ENCODE measurements around the gene ASTL. TPM values are rescaled to one million over a fixed set of nuclear protein-coding genes. Genes with fewer than 3 reads are reported as not detected.

ASTL gene
- total RNA-seq, 1 experiment from 2014 or later: not detected

DNA sequence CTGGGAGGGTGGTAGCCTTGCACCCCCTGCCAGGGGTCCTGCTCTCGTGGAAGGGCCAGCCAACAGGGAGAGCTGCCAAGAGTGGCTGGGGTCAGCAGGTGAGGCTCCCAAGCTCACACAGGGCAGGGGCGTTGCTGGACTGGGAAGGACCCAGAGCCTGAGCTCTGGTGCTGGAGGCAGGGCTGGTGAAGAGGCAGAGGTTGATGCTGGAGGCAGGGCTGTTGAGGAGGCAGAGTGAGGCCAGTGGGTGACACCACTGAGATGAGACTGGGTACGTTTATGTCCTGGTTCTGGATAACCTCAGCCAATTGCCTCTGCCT, 29.0 kb downstream of the ASTL start:
- Histone ChIP-seq H4K20me1 (ENCODE audit: low read length) (no peaks in the 10 kb centered on the region), H3F3A (ENCODE audit: low read length, unreplicated experiment) (no peaks in the 10 kb centered on the region), H3K27ac (ENCODE audit: low read length) (no peak overlapping the region), H3K36me3 (ENCODE audit: low read depth, low read length) (no peaks in the 10 kb centered on the region), H3K9ac (ENCODE audit: low read length) (no peak overlapping the region), H3K79me2 (ENCODE audit: low read length) (no peaks in the 10 kb centered on the region), H3K9me2 (replicated peaks; ENCODE audit: low read length) (no peaks in the 10 kb centered on the region), H2AFZ (ENCODE audit: low read length) (no peak overlapping the region), H3K4me3 (ENCODE audit: low read length) (no peak overlapping the region), H3K4me1 (ENCODE audit: insufficient read depth, low read length) (no peaks in the 10 kb centered on the region), H3K9me3 (ENCODE audit: low read length) (no peaks in the 10 kb centered on the region), H3K27me3 (ENCODE audit: low read length) (no peaks in the 10 kb centered on the region), H3K4me2 (ENCODE audit: low read length) (no peak overlapping the region)
- ChIA-PET CTCF (no interaction called here), POLR2A (ENCODE audit: unreplicated experiment) (no interaction called here)
- no TSS peak for BruUV-seq (replicated peaks)
- intact Hi-C loops (cut with micrococcal nuclease): no loop called here
- TF ChIP-seq, protein P1, sequence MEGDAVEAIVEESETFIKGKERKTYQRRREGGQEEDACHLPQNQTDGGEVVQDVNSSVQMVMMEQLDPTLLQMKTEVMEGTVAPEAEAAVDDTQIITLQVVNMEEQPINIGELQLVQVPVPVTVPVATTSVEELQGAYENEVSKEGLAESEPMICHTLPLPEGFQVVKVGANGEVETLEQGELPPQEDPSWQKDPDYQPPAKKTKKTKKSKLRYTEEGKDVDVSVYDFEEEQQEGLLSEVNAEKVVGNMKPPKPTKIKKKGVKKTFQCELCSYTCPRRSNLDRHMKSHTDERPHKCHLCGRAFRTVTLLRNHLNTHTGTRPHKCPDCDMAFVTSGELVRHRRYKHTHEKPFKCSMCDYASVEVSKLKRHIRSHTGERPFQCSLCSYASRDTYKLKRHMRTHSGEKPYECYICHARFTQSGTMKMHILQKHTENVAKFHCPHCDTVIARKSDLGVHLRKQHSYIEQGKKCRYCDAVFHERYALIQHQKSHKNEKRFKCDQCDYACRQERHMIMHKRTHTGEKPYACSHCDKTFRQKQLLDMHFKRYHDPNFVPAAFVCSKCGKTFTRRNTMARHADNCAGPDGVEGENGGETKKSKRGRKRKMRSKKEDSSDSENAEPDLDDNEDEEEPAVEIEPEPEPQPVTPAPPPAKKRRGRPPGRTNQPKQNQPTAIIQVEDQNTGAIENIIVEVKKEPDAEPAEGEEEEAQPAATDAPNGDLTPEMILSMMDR (conservative IDR thresholded peaks at IDR 0.05; ENCODE audit: low read depth, low read length): no peak
- TF ChIP-seq EZH2 (IDR thresholded peaks at IDR 0.05; ENCODE audit: low read length, unreplicated experiment): no peak
- TF ChIP-seq EZH2phosphoT487 (IDR thresholded peaks at IDR 0.05; ENCODE audit: borderline replicate concordance, low read length): no peak
- ATAC-seq: no peak
- DNase-seq: no peak

DNA sequence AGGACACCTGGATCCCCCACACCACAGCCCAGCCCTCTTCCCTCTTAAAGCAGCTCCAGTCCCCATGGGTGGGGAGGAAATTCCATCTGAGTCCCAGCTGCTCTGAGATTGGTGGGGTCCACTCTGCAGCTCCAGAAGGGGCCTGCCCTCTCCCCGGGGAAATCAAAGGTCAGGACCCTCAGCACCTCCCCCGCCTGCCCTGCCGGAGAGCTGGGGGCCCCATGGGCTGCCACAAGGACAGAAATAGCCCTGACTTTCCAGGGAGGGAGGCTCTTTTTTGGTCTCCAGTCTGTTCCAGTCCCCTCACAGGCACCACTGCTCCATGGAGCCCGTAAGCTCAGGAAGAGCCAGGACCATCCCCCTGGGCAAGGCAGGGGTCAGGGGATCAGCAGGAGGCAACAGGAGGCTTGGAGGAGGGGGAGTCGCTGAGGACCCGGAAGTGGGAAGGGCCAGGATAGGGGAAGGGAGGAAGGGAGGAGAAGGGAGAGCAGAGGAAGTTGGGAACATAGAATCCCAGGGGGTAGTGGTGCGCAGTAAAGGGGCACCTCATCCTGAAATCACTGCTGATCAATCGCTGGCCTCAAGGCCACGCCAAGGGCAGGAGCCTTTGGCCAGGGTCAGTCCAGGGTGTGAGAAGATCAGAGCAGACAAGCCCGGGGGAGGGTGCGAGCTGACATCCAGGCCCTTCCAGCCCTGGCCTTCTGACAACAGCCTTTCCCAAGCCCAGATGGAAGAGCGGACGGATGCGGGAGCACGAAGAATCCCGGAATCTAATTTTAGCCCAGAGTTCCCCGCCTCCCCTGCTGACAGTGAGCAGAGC, 29.6 kb downstream of the ASTL start:
- Histone ChIP-seq H3K9me2 (replicated peaks; ENCODE audit: low read length) (no peaks in the 10 kb centered on the region), H3K27me3 (ENCODE audit: low read length) (no peaks in the 10 kb centered on the region), H4K20me1 (ENCODE audit: low read length) (no peaks in the 10 kb centered on the region), H3K4me2 (ENCODE audit: low read length) (no peak overlapping the region), H3K79me2 (ENCODE audit: low read length) (no peaks in the 10 kb centered on the region), H3F3A (ENCODE audit: low read length, unreplicated experiment) (no peaks in the 10 kb centered on the region), H3K27ac (ENCODE audit: low read length) (no peak overlapping the region), H3K9me3 (ENCODE audit: low read length) (no peaks in the 10 kb centered on the region), H2AFZ (ENCODE audit: low read length) (no peak overlapping the region), H3K4me1 (ENCODE audit: insufficient read depth, low read length) (no peaks in the 10 kb centered on the region), H3K9ac (ENCODE audit: low read length) (no peak overlapping the region), H3K4me3 (ENCODE audit: low read length) (no peak overlapping the region), H3K36me3 (ENCODE audit: low read depth, low read length) (no peaks in the 10 kb centered on the region)
- DNase-seq (no peak), ATAC-seq (no peak)
- TF ChIP-seq EZH2phosphoT487 (IDR thresholded peaks at IDR 0.05; ENCODE audit: borderline replicate concordance, low read length): no peak
- TF ChIP-seq EZH2 (IDR thresholded peaks at IDR 0.05; ENCODE audit: low read length, unreplicated experiment): no peak
- TF ChIP-seq, protein P1 (conservative IDR thresholded peaks at IDR 0.05; ENCODE audit: low read depth, low read length): no peak
- CTCF ChIA-PET: no interaction called here
- BruUV-seq (replicated peaks): no TSS peak
- POLR2A ChIA-PET (ENCODE audit: unreplicated experiment): no interaction called here
- intact Hi-C loops (cut with micrococcal nuclease): no loop called here

DNA sequence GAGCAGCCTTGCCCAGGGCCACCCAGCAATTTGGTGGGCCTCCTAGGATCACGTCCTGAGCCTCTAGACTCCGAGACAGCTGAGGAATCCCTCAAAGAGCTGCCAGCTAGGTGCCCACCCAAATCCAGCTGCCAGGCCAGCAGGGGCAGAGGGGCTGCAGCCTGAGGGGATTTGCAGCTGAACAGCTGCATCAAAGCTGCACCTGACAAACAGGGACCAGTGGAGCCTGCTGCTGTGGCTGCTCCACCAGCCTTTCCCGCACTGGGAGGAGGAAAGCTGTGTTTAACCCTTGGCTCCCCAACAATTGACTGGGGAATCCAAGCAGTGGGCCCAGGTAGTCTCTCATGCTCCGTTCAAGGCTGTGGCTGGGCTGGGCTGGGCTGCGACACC, 30.2 kb downstream of the ASTL start:
- intact Hi-C loops (cut with micrococcal nuclease): no loop called here
- BruUV-seq (replicated peaks): no TSS peak

More for the DNA sequence above, 30.2 kb downstream of the ASTL start:
- H3K4me2 ChIP-seq (ENCODE audit: low read length): no peak overlapping the region
- ChIA-PET CTCF (no interaction called here), POLR2A (ENCODE audit: unreplicated experiment) (no interaction called here)
- H3K9me3 ChIP-seq (ENCODE audit: low read length): no peaks in the 10 kb centered on the region
- H3K4me1 ChIP-seq (ENCODE audit: insufficient read depth, low read length): no peaks in the 10 kb centered on the region
- no peaks in the 10 kb centered on the region for H3K27me3 ChIP-seq (ENCODE audit: low read length)
- no peak for ATAC-seq
- no peaks in the 10 kb centered on the region for H3K79me2 ChIP-seq (ENCODE audit: low read length)
- H3K9me2 ChIP-seq (replicated peaks; ENCODE audit: low read length): no peaks in the 10 kb centered on the region
- no peak overlapping the region for H3K27ac ChIP-seq (ENCODE audit: low read length)
- no peak overlapping the region for H2AFZ ChIP-seq (ENCODE audit: low read length)
- H3K9ac ChIP-seq (ENCODE audit: low read length): no peak overlapping the region
- no peak for DNase-seq
- H3K4me3 ChIP-seq (ENCODE audit: low read length): no peak overlapping the region
- H4K20me1 ChIP-seq (ENCODE audit: low read length): no peaks in the 10 kb centered on the region
- H3K36me3 ChIP-seq (ENCODE audit: low read depth, low read length): no peaks in the 10 kb centered on the region
- H3F3A ChIP-seq (ENCODE audit: low read length, unreplicated experiment): no peaks in the 10 kb centered on the region
- TF ChIP-seq EZH2 (IDR thresholded peaks at IDR 0.05; ENCODE audit: low read length, unreplicated experiment): no peak
- TF ChIP-seq, protein P1 (conservative IDR thresholded peaks at IDR 0.05; ENCODE audit: low read depth, low read length): no peak
- TF ChIP-seq EZH2phosphoT487 (IDR thresholded peaks at IDR 0.05; ENCODE audit: borderline replicate concordance, low read length): no peak

All from PC-3 (cell line).